Endothelial cell of hepatic sinusoid (primary cell): Measurements from ENCODE around the gene GP5.

Experiments used
- in situ Hi-C: cut with HindIII; loops from 2 replicates; pipeline ENCODE4 v1.10.0; 2017; ENCODE audit warnings: low sequenced_read_pairs

Gene GP5

GRCh38 chr3:194379651-194380050 is 19.4 kb downstream of the GP5 start:
- in situ Hi-C loops, result no loop called here

- in situ Hi-C loops, result no loop called here
Measured at GRCh38 chr3:194379231-194379630, 19.8 kb downstream of the GP5 start.

- in situ Hi-C loops, result no loop called here
Measured at GRCh38 chr3:194377708-194378107, 21.4 kb downstream of the GP5 start.

- in situ Hi-C loops, result no loop called here
Measured at GRCh38 chr3:194376241-194376560, 22.9 kb downstream of the GP5 start.

- in situ Hi-C loops, result no loop called here
Measured at GRCh38 chr3:194375473-194376240, 23.4 kb downstream of the GP5 start.

- in situ Hi-C loops, result no loop called here
Measured at GRCh38 chr3:194374935-194375334, 24.1 kb downstream of the GP5 start.

- in situ Hi-C loops, result no loop called here
Measured at GRCh38 chr3:194373899-194374298, 25.2 kb downstream of the GP5 start.

GRCh38 chr3:194373028-194373427 is 26.0 kb downstream of the GP5 start:
- in situ Hi-C loops, result no loop called here

- in situ Hi-C loops, result no loop called here
Measured at GRCh38 chr3:194370753-194371152, 28.3 kb downstream of the GP5 start.

GRCh38 chr3:194369522-194370279 is 29.4 kb downstream of the GP5 start, which contains the start of gene LRRC15:
LRRC15 (minus strand) TSS chr3:194369743; CDS start chr3:194361043, 8,700 bp downstream.
- in situ Hi-C loops, result no loop called here

- in situ Hi-C loops, result no loop called here
Measured at GRCh38 chr3:194368918-194369317, 30.1 kb downstream of the GP5 start.

- in situ Hi-C loops, result no loop called here
Measured at GRCh38 chr3:194367992-194368841, 30.8 kb downstream of the GP5 start.

- in situ Hi-C loops, result no loop called here
Measured at GRCh38 chr3:194365978-194366490, 33.0 kb downstream of the GP5 start.

- in situ Hi-C loops, result no loop called here
Measured at GRCh38 chr3:194365526-194365925, 33.5 kb downstream of the GP5 start.

- in situ Hi-C loops, result no loop called here
Measured at GRCh38 chr3:194364652-194365434, 34.2 kb downstream of the GP5 start.

- in situ Hi-C loops, result no loop called here
Measured at GRCh38 chr3:194364314-194364651, 34.8 kb downstream of the GP5 start.

- in situ Hi-C loops, result no loop called here
Measured at GRCh38 chr3:194360568-194360967, 38.5 kb downstream of the GP5 start.

GRCh38 chr3:194357681-194358080 is 41.4 kb downstream of the GP5 start:
- in situ Hi-C loops, result no loop called here

- in situ Hi-C loops, result no loop called here
Measured at GRCh38 chr3:194355379-194355778, 43.7 kb downstream of the GP5 start.

GRCh38 chr3:194354315-194354714 is 44.8 kb downstream of the GP5 start:
- in situ Hi-C loops, result no loop called here
